ENCODE data around the gene ANAPC4.

Gene ANAPC4

DNA sequence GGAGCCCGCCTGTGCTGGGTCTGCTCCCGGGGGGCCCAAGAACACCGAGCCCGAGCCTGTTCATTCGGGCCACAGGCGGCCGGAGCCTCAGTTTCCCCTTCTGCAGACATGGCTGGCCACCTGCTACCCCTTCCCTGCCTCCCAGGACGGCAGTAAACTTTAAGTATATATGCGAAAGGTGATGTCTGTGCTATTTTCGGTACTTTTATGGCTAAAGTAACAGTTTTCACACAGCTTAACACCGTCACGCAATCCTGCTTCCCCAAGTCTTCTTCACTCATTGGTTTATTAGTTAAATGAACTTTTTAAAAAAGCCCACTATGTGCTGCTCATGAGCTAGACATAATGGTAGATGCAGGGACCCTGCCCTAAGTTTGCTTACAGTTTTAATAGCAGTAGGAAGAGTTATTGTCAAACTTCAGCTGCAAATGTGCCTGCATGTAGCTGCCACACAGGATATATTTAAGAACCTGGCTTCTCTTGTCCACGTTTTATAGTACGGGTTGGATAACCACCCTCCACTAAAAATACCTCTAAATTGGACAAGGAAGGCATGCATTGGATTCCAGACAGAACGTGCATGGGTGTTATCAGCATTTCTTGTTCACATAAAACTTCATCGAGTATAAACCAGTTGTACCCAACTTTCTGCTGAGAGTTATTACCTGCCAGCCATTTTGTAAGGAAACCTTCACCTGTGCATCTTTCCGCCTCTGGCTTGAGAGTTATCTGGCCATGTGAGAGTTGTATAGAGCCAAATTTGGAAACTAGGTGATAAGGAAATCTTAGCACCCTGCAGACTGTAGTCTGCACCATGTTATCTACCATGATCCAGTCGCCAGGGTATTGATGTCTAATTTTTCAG, 741 bp downstream of the ANAPC4 start:
- DNase-seq, result no peak

DNA sequence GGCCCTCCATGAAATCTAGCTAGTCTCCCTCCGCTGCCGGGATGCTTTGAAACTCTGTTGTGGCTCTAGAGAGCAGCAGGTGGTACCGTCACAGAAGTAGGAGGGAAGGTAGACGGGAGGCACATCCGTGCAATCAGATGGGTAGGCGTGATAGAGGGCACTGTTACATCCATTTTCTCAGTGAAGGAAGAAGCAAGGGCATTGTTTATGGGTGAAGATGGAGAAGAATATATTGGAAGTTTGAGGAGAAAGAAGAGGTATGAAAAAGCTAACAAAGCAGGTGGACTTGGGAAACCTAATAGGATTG, 1.3 kb downstream of the ANAPC4 start:
- DNase-seq, result no peak

- no peak for DNase-seq
These were observed 2.5 kb downstream of the ANAPC4 start for GRCh38 chr4:25379591-25379990.

GRCh38 chr4:25383647-25384046, 6.6 kb downstream of the ANAPC4 start:
- no peak for DNase-seq

DNA sequence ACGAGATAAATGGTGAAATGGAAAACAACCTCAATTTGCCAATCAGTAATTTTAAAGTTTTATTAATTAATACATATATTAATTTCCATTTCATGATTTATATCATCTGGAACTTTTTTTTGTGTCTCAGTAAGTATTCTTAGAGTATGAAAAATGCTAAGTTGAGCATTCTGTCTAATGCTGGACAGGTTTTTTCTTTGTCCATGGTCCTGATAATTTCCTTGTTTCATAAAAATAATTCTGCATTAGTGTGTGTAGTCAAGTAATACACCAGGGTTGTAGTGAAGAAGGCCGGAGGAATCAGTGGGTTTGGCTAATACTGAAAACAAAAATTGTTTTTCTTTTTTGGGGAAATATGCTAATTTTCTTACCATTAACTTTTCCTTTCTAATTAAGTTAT, 9.9 kb downstream of the ANAPC4 start:
- DNase-seq, result no peak

- DNase-seq, result no peak
These were observed 20.2 kb downstream of the ANAPC4 start for GRCh38 chr4:25397305-25397704.

DNA sequence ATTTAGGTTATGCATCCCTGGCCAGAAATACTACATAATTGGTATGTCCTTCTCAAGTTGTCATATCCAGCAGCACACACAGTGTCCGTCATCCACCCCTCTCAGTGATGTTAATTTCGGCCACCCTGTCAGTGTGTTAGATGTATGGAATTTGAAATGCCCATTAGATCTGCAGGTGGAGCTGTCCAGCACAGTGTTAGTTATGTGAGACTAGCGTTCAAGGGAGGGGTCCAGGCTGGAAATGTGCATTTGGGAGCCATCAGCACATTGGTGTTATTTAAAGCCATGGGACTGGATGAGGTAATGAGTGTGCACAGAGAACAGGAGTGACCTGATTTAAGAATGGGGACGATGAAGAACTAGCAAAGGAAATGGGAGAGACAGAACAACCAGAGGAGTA, 22.4 kb downstream of the ANAPC4 start:
- DNase-seq, result no peak

DNA sequence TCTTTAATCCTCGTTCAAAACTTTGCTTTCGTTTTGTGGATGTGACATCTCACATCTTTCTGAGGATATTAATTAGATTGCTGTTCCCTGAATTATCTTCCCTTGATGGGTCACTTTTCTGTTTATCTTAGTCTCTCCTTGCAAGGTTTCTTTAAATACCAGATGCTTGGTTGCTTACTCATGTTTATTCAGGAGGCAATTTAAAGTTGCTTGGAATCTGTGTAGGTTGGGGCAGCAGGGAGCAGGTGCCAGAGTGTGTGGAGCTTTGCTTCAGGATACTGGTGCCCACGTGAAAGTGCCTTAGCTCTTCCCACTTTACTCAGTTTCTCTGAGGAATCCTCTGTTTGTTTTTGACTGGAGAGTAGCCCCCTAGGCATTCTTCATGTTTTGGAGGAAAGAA, 24.0 kb downstream of the ANAPC4 start:
- no peak for DNase-seq

GRCh38 chr4:25402521-25402920, 25.5 kb downstream of the ANAPC4 start:
- DNase-seq, result no peak

DNA sequence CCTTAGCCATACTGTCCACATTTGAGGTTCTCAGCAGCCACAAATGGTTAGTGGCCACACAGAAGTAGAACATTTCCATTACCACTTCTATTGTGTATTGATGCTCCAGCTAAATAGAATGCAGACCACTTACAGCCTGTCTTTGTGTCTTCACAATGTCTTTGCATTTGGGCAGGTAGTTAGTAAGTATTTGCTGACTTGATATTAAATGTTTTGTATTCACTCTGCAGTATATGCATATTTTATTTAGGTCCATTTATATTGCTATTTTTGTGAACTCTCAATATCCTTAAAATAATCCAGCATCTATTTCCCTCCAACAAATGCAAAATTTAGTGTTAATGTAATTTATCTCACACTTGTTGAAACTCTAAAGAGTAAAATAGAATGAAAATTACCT, 26.6 kb downstream of the ANAPC4 start:
- no peak for DNase-seq

- DNase-seq, result no peak
These were observed 28.4 kb downstream of the ANAPC4 start for GRCh38 chr4:25405453-25405852.

DNA sequence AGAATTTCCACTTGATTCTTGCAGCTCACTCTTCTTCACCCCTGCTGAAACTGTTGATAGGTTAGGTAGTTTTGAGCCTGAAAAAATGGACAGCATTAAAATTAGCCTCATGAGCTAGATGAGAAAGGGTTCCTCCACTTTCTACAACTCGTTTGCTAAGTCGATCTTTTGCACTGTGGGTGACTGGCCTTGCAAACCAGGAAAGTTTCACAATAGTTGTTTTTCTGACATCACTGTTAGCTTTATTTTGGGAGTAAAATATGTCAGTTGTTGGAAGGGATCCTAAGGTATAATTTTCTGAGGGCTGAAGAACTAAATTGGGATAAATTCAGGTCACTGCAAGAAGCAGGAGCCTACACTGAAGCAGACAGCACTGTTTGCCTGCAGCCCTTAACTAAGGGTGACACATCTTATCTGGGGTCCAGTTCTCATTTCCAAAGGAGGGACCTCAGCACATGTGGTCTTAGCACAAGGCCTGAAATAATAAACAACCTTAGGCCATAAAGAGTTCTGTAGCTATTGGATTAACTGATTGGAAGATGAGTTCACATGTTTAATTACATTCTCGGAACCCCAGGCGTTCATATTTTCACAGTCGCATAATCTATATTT, 29.1 kb downstream of the ANAPC4 start:
- DNase-seq, result no peak

DNA sequence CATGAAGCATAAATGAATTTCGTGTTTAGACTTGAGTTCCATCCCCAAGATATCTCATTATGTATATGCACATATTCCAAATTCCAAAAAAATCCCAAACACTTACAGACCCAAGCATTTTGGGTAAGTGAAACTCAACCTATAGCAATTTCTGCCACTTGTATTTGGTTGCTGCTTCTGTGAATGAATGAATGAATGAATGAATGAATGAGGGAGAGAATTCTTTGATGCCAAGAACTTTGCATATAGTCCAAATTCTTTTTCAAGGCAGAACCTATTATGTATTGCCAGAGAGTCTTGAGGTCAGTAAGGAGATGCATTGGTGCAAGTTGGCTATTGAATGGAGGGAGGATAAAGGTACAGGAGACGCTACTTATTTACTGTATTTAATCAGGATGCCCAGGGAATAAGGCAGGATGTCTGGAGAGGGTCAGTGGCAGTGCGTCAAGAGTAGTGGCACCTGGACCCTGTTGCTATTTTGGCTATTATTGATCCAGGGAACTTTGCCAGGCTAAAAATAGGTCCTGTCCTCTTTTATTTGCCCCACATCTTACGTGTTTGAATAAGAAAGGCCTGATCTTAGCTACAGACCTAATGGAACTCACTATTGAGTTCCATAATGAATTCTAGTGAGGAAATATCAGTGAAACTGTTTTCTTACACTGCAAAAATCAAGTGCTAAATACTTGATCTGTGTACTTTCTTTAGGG, 33.9 kb downstream of the ANAPC4 start:
- DNase-seq, result no peak

GRCh38 chr4:25413261-25413660, 36.2 kb downstream of the ANAPC4 start:
- DNase-seq, result no peak

- DNase-seq, result no peak
These were observed 40.0 kb downstream of the ANAPC4 start for GRCh38 chr4:25417014-25417413.

GRCh38 chr4:25420931-25421330, 43.9 kb downstream of the ANAPC4 start:
- DNase-seq, result no peak

DNA sequence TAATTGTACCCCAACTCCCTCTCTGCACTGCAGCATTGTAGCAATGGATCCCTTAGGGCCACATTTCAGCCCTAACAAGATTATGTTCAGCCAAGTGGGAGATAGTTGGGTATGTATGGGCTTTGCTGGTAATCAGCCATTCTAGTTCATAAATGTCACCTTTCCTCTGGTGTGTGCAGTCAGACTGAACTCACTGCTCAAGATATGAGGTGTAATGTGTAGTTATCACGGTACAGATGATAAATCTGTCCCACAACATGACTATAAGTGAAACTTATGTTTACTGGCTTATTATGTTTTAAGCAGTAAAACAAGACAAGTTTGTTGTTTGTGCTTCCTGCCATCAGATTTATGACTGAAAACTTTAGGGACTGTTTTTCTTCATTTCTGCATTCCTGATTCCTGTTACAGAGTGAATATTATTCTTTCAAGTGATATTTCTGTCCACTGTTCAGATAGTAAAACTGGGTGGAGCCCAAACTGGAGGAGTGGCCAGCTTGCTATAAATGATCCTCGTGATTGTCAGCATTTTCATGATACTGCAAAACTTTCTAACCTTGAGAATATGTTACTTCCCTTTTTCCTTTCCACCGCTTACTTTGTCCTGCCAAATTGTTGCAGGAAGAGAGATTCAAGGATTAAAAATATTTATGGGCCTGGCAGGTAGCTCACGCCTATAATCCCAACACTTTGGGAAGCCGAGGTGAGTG, 44.9 kb downstream of the ANAPC4 start:
- DNase-seq, result no peak

DNA sequence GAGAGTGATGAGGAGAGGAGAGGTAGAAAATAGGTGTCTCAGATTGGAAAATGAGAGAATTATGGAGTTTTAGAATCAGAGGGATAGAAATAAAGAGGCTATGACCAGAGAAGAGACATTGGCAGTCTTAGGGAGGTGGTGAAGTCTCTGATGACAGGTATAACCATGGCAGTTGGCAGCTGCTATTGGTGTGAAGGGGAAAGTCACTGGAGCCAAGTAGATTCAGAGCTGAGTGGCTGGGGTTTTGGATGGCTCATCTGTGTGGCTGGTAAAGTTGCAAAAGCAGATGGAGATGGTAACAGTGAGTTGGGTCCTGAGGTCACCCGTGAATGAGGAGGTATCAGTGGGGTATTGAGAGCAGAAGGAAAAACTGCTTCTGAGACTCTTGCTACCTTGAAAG, 46.5 kb downstream of the ANAPC4 start:
- no peak for DNase-seq

- DNase-seq, result no peak
These were observed 47.6 kb downstream of the ANAPC4 start for GRCh38 chr4:25424539-25425228.

GRCh38 chr4:25425361-25425760, 48.3 kb downstream of the ANAPC4 start:
- DNase-seq, result no peak

GRCh38 chr4:25427871-25428270, 50.8 kb downstream of the ANAPC4 start:
- no peak for DNase-seq

GRCh38 chr4:25430630-25431029, 53.6 kb downstream of the ANAPC4 start:
- DNase-seq, result no peak
